ENCODE measurements around the gene TMEM125.

DNA sequence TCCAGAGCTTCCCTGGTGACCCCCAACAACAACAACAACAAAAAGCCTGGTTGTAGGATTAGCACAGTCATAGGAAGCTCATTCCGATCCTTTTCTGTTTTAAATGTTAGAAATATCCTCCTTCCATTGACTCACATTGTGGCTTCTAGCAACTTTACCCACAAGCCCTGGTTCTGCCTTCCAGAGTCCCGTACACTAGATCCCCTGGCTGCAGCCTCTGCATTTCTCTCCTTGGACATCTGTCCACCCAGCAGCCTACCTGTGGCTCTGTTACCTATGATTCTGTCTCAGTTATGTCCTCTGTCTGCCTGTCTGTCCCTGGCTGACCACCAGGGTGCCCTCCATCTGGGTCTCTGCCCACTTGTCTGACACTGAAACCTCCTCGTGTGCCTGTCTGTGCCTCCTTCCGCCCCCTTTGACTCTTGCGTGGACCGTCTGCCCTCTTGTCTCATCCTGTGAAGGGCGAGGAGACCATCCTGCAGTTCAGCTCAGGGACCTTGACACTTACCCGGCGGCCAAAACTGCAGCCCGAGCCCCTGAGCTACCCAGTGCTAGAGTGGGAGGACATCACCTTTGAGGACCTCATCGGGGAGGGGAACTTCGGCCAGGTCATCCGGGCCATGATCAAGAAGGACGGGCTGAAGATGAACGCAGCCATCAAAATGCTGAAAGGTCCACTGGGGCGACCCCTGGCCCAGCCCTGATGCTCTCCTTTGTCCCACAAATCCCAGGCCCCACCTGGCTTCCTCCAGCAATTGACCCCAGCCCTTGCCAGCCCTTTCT lies 47.1 kb downstream of the TMEM125 start:
- TF ChIP-seq, protein P1, sequence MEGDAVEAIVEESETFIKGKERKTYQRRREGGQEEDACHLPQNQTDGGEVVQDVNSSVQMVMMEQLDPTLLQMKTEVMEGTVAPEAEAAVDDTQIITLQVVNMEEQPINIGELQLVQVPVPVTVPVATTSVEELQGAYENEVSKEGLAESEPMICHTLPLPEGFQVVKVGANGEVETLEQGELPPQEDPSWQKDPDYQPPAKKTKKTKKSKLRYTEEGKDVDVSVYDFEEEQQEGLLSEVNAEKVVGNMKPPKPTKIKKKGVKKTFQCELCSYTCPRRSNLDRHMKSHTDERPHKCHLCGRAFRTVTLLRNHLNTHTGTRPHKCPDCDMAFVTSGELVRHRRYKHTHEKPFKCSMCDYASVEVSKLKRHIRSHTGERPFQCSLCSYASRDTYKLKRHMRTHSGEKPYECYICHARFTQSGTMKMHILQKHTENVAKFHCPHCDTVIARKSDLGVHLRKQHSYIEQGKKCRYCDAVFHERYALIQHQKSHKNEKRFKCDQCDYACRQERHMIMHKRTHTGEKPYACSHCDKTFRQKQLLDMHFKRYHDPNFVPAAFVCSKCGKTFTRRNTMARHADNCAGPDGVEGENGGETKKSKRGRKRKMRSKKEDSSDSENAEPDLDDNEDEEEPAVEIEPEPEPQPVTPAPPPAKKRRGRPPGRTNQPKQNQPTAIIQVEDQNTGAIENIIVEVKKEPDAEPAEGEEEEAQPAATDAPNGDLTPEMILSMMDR (IDR thresholded peaks at IDR 0.05) = peak in 1 of 6 experiments; percentile 14
- no peak for TF ChIP-seq POLR2A (IDR thresholded peaks at IDR 0.05)
- TF ChIP-seq POLR2AphosphoS5 (IDR thresholded peaks at IDR 0.05) = no peak
- TF ChIP-seq EP300 (IDR thresholded peaks at IDR 0.05) = no peak
